HG03039 (cell line): Measurements from ENCODE around the gene VPS13A.

Experiments used
- ATAC-seq: cut with Tn5 transposase; IDR thresholded peaks from one replicate; pipeline ENCODE4 v1.9.1; 2021; ENCODE audit warnings: mild to moderate bottlenecking, moderate library complexity; ENCODE audit not compliant: unreplicated experiment

The VPS13A gene

GRCh38 chr9:77177143-77177893 is at the start of gene VPS13A:
Gene VPS13A, plus strand, starts transcription at chr9:77177534. Its CDS starts 171 bp downstream, at chr9:77177705.
- ATAC-seq = peak; percentile 86

DNA sequence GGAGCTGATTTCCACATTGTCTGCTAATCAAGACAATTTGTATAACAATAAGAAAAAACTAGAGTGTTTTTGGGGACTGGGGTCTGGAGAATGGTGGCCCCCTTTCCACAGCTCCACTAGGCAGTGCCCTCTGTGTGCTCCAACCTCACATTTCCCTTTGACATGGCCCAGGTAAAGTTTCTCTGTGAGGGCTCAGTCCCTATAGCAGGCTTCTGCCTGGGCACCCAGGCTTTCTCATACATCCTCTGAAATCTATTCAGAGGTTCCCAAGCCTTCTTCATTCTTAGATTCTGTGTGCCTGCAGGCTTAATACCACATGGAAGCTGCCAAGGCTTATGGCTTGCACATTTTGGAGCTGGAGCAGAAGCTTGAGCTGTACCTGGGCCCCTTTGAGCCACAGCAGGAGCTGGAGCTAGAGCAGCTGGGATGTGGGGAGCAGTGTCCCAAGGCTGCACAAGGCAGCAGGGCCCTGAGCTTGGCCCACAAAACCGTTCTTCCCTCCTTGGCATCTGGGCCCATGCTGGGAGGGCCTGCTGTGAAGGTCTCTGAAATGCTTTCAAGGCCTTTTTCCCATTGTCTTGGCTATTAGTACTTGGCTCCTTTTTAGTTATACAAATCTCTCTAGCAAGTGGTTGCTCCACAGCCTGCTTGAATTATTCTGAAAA is 49.1 kb upstream of the VPS13A start:
- ATAC-seq = no peak

GRCh38 chr9:77131399-77131798 is 45.9 kb upstream of the VPS13A start:
- ATAC-seq = no peak

- no peak for ATAC-seq
Measured at GRCh38 chr9:77133011-77133410, 44.3 kb upstream of the VPS13A start.

DNA sequence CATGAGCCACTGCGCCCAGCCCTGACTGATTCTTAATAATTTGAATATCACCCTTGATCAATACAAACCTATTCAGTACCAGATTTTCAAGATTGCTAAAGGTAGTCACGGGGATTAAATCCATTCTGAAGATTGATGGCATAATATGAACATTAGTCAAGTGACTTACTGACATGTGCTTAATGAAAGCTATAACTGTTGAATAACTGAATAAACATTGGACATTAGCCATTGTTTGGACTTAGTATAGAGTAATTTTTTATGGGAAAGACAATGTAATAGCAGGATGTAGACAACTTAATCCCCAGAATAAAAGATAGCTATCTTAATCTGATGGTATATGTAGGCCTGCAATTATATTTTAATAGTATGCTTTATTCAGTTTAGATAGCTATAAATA is 35.0 kb upstream of the VPS13A start:
- no peak for ATAC-seq

GRCh38 chr9:77149879-77150278 is 27.5 kb upstream of the VPS13A start:
- no peak for ATAC-seq

DNA sequence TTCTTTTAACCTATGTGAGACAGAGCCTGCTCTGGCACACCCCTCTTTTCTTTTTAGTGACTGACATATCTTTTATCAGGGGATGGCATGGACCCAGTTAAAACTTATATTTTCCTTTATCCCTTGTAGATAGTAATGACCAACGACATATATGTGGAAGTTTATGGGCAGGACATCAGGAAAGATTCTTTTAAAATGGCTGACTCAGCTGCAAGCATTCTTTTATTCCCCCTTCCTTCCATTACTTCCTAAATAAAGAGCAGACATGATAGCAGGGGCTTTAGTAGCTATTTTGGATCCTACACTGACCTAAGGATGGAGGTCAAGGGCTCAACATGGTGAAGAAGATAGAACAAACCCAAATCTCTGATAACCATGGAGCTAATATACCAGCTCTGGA is 25.0 kb upstream of the VPS13A start:
- no peak for ATAC-seq

- no peak for ATAC-seq
Measured at GRCh38 chr9:77156646-77157371, 20.5 kb upstream of the VPS13A start.

GRCh38 chr9:77158772-77159513 is 18.4 kb upstream of the VPS13A start:
- ATAC-seq = no peak

- no peak for ATAC-seq
Measured at GRCh38 chr9:77161191-77161590, 16.1 kb upstream of the VPS13A start.

GRCh38 chr9:77161966-77162365 is 15.4 kb upstream of the VPS13A start:
- no peak for ATAC-seq

DNA sequence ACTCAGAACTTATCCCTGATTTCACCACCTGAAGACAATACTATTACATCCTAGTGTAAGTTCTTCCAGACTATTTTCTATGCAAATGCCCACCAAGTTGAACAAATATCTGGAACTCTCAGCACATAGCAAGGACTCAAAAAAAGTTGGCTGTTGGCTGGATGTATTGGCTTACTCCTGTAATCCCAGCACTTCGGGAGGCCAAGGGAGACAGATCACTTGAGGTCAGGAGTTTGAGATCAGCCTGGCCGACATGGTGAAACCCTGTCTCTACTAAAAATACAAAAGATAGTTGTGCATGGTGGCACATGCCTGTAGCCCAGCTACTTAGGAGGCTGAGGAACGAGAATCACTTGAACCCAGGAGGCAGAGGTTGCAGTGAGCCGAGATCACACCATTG is 15.0 kb upstream of the VPS13A start:
- no peak for ATAC-seq

DNA sequence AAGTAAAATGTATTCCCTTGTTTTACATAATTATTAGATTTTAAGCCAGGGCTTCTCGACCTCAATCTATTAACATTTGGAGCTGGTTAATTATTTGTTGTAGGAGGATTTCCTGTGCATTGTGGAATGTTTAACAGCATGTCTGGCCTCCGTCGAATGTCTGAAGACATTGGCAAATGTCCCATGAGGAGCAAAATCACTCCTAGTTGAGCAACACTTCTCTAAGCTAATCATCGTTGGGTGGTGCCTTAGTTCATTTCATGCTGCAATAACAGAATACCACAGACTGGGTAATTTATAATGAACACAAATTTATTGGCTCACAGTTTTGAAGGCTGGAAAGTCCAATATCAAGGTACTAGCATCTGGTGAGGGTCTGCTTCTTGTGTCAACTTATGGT is 13.4 kb upstream of the VPS13A start:
- ATAC-seq = no peak

DNA sequence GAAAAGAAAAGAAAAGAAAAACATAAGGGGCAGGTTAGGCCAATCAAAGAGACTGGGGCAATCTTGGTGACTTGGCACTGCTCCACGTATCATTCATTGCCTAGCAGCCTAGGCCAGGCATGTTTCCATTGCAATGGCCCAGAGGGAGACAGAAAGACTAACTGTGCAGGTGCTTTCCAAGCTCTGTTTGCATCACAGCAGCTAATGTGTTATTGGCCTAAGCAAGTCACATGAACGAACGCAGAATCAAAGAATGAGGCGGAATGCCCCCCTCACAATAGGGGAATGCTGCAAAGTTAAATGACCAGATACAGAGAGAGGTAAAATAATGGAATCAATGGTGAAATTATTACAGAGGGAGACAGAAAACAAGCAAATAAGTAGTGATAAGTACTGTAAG is 11.1 kb upstream of the VPS13A start:
- ATAC-seq = no peak

GRCh38 chr9:77170991-77171699 is 6.2 kb upstream of the VPS13A start:
- ATAC-seq = no peak

GRCh38 chr9:77175151-77175550 is 2.2 kb upstream of the VPS13A start:
- no peak for ATAC-seq

DNA sequence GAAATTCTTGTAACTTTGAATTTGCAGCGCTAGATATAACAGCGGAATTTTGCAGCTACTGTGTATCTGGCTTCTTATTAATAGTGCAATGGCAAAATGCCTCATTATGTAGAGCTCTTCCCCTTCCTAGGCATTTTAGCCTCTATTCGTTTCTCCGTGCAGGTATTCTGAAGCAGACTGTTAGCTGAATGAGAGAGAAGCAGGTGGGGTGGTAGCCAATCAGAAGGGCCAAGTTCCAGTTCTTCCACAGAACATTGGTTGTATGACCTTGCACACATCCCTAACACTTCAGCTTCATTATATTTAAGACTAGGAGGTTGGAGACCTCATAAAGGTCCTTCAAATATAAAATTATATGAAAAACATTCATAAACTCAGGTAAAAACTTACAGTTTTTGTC is 1.2 kb upstream of the VPS13A start:
- no peak for ATAC-seq

DNA sequence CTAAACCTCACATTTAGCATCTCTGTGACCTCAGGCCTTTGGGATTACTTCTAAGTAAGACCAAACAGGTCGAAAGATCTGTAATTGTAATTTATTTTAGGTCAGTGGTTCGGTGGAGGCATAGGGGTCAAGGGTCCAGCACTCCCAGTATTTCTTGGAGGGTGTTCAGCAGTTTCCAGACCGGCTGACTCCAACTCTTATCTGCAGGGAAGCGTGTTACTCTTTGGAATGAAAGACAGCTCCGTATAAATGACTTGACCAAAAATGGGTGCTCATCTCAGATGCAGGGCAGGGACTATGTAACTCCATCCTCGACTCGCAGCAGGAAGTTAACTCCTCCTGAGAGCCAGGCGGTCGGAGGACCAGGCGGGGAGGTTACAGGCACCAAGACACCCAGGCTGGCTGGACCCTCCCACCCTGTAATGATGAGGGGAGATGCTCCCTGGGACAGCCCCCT is 620 bp upstream of the VPS13A start:
- no peak for ATAC-seq

DNA sequence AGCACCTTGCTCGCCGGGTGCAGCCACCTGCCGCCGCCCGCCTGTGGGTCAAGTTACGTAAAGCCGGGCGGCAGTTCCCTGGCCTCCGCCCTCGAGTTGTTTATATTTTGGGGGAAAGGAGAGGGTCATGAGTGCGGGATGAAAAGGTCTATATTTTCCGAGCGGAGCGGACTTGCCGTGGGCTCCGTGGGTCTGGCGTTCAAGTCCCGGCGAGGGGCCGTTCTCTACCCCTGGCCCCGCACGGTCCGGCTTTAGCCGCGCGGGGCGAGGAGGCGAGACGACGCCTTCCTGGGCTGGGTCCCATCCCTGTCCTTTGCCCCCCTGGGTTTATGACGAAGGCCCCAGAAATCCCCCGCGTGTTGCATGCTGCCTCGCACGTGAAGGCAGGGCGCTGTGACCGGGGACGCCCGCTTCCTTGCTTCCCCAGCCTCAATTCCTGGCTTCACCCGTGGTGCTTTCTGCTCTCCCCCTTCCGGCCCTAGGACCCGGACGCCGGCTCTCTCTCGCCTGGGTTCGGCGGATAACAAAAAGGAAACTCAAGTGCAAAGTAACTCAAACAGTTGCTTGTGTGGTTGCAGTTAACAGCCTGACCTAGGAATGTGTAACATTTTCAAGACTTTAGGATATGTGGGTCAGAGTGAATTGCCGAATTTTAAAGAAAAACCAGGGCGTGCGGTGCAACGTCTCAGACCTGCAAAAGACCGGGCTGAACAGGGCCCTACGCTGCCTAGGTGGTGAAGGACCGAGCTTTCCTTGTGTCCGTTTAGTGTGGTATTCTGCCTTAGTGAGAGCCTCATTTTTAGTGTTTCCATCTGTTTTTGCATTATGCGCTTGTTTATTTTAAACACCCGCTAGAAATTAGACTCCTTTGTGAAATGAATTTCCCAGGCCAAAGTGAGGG is 810 bp downstream of the VPS13A start:
- peak; percentile 9 for ATAC-seq
